T-helper 17 cell (primary cell): ENCODE results near the gene TJP1. TPM values are rescaled to one million over a fixed set of nuclear protein-coding genes. Genes with fewer than 3 reads are reported as not detected.

ENCODE experiments used
- ATAC-seq: fragments of 150-1000 bp; cut with Tn5 transposase; 2 replicates; pipeline ENCODE4 v1.10.0; 2021; ENCODE audit warnings: mild to moderate bottlenecking, moderate library complexity
- DNase-seq, 3 donors: peaks; one replicate each; pipeline versions ENCODE4 v3.0.0 to v3.0.0-alpha.2; 2020 to 2021
- H3K9me3 ChIP-seq: one replicate; pipeline ENCODE4 v1.7.0; 2013; ENCODE audit warnings: low read length, mild to moderate bottlenecking; ENCODE audit not compliant: control insufficient read depth, poor library complexity, severe bottlenecking
- H3K27ac Mint-ChIP-seq: one replicate; pipeline ENCODE4 v1.8.0; 2022; ENCODE audit warnings: mild to moderate bottlenecking, moderate library complexity, mixed read lengths
- H3K27me3 Mint-ChIP-seq: one replicate; pipeline ENCODE4 v1.8.0; 2022; ENCODE audit warnings: mixed read lengths
- H3K36me3 Mint-ChIP-seq: one replicate; pipeline ENCODE4 v1.8.0; 2022; ENCODE audit warnings: low read depth, mixed read lengths
- H3K4me1 Mint-ChIP-seq: one replicate; pipeline ENCODE4 v1.8.0; 2022; ENCODE audit warnings: mild to moderate bottlenecking, mixed read lengths
- H3K4me3 Mint-ChIP-seq: one replicate; pipeline ENCODE4 v1.8.0; 2022; ENCODE audit warnings: mild to moderate bottlenecking, moderate library complexity, mixed read lengths
- total RNA-seq, 4 donors: library from RNA in 2 of 4; stranded (reverse) in 2 of 4; gene quantifications; one replicate each; pipeline ENCODE4 v1.2.3 and lab custom pipeline; 2022 to 2026

The TJP1 gene
- total RNA-seq, 2 donors from 2014 or later, result 0.16 TPM; not detected in 1

DNA sequence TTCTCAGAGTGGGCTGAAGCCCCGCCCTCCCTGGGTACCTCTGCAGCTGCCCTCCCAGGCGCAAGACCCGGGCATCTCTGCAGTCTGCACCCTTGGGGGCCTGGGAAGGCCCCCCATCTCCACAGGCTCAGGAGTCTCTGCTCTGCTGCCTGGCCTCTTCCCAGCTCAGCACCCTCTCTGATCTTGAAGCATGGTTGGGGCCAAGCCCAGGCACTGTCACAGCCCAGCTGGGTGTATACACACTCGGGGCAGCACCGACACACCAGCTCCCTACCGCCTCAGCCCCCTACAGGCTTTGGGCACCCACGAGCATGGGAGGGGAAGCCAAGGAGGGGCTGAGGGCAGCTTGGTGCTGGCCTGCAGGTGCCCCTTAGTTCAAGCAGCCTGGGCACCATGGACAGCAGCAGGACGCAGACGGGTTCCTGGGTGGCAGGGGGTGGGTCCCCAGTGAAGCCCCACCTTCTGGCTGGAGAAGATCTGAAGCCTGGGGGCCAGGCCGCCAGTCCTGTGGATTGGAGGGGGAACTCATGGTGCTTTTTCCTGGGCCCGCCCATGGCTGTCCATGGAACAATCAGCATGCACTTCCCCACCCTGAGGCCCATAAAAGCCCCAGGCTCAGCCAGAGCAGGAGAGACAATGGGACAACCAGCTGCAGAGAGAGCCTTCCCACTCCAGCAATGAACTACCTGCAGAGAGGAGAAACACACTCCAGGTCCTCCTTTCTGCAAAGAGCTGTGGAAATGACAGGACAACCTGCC lies 170.6 kb downstream of the TJP1 start:
- Mint-ChIP-seq H3K4me1 (no peaks in the 10 kb centered on the region), H3K27me3 (no peaks in the 10 kb centered on the region), H3K4me3 (no peak overlapping the region), H3K27ac (no peak overlapping the region), H3K36me3 (no peaks in the 10 kb centered on the region)
- ATAC-seq (no peak), DNase-seq (no peak)
- H3K9me3 ChIP-seq, result no peaks in the 10 kb centered on the region
